C4-2B (cell line): ENCODE results near the gene RBMX.

Experiments
- H3K27ac ChIP-seq: fragments of 450-650 bp; 2 replicates; pipeline ENCODE4 v1.5.1; 2017
- ZFX ChIP-seq: fragments of 450-650 bp; IDR thresholded peaks from 2 replicates; pipeline ENCODE4 v1.6.1; 2017
- TF ChIP-seq, protein P1 (sequence below): fragments of 450-650 bp; conservative IDR thresholded peaks from 2 replicates; pipeline ENCODE4 v1.5.1; 2017; ENCODE audit warnings: mild to moderate bottlenecking

Gene RBMX

DNA sequence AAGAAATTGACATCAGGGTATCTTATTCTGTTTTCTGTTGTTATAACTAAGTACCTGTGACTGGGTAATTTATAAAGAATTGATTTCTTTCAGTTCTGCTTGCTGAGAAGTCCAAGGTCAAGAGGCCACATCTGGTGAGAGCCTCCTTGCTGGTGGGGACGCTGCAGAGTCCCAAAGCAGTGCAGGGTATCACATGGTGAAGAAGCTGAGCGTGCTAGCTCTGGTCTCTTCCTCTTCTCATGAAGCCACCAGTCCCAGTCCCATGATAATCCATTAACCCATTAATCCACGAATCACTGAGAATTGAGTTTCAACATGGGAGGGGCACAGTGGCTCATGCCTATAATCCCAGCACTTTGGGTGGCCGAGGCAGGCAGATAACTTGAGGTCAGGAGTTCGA lies 18.0 kb downstream of the RBMX start:
- TF ChIP-seq, protein P1, sequence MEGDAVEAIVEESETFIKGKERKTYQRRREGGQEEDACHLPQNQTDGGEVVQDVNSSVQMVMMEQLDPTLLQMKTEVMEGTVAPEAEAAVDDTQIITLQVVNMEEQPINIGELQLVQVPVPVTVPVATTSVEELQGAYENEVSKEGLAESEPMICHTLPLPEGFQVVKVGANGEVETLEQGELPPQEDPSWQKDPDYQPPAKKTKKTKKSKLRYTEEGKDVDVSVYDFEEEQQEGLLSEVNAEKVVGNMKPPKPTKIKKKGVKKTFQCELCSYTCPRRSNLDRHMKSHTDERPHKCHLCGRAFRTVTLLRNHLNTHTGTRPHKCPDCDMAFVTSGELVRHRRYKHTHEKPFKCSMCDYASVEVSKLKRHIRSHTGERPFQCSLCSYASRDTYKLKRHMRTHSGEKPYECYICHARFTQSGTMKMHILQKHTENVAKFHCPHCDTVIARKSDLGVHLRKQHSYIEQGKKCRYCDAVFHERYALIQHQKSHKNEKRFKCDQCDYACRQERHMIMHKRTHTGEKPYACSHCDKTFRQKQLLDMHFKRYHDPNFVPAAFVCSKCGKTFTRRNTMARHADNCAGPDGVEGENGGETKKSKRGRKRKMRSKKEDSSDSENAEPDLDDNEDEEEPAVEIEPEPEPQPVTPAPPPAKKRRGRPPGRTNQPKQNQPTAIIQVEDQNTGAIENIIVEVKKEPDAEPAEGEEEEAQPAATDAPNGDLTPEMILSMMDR: no peak
- TF ChIP-seq ZFX: no peak

DNA sequence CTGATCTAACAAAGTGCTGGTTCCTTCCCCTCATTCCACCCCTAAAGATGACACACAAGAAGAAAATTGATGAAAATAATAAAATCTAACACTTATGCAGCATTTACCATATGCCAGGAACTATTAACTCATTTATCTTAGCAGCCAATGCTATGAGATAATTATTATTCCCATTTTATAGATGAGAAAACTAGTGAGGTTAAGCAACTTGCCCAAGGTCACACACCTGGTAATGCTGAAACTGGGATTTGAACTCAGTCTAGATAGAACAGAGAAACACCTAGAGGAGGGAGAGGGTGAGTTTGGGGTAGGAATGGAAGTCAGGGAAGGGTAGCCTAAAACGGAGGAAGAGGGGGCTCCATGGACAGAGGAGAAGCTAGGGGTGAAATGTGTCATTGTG lies 18.6 kb downstream of the RBMX start:
- no peak for TF ChIP-seq ZFX
- TF ChIP-seq, protein P1: no peak
- H3K27ac ChIP-seq: no peak overlapping the region

More for the DNA sequence above, 18.0 kb downstream of the RBMX start:
- no peak overlapping the region for H3K27ac ChIP-seq

DNA sequence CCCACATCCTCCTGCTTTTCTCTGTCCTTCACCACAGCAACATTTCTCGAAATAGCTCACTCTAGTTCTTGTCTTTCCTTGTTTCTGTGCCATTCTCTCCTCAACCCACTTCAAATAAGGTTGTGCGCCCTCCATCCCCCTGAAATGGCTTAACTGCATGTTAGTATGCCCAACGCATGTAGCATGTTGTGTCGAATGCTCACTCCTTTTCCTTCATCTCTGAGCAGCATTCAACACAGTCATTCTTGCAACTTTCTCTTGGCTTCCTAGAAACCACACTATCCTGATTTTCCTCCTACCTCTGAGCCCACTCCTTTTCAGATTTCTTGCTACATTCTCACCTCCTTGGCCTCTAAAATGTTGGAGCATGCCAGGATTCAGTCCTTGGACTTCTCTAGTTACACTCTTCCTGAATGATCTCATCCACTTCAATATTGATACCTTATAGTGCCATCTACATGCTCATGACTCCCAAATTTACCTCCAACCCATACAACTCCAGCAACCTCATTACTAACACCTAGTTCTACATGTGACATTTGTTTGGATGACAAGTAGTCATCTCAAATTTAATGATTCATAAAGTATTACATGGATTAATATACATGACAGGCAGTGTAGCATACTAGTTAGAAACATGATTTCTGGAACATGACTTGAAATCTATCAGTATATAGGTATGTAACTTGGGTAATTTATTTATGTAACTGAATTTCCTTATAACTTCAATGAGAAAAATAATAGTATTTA lies 22.3 kb downstream of the RBMX start:
- TF ChIP-seq, protein P1: no peak
- no peak for TF ChIP-seq ZFX
- H3K27ac ChIP-seq: no peak overlapping the region

DNA sequence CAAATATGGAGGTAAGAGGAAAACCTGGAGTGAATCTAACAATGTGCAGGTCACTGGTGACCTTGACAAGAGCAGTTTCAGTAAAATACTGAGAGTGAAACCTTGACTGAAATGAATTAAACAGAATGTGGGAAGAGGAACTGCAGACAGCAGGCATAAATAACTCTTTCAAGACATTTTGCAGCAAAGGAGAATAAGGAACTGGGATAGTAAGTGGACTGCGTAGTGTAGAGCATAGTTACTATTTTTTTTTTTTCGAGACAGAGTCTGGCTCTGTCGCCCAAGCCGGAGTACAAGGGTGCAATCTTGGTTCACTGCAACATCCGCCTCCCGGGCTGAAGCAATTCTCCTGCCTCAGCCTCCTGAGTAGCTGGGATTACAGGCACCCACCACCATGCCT lies 24.0 kb downstream of the RBMX start:
- no peak overlapping the region for H3K27ac ChIP-seq
- TF ChIP-seq, protein P1: no peak
- TF ChIP-seq ZFX: no peak

DNA sequence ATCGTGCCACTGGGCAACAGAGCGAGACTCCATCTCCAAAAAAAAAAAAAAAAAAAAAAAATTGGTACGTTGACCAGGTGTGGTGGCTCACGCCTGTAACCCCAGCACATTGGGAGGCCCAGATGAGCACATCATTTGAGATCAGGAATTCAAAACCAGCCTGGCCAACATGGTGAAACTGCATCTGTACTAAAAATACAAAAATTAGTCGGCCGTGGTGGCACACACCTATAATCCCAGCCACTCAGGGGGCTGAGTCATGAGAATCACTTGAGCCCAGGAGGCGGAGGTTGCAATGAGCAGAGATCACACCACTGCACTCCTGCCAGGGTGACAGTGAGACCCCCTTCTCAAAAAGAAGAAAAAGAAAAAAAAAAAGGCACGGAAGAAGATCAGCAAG lies 24.5 kb downstream of the RBMX start:
- no peak overlapping the region for H3K27ac ChIP-seq
- no peak for TF ChIP-seq ZFX
- TF ChIP-seq, protein P1: no peak

DNA sequence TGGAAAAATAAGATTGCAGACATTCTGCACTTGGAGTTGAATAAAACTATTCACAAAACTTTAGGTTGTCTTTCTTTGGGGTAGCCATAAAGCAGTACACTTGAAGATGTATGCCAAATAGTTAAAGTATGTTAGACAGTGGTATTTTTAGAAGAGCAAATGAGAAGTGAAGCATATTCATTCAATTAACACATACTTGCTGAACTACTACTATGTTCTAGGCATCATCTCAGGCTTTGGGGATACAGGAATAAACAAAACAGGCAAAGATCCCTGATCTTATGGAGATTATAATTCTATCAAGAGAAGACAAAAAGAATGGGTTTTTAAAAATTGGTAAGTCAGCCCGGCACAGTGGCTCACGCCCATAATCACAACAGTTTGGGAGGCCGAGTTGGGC lies 29.0 kb downstream of the RBMX start:
- TF ChIP-seq, protein P1: no peak
- TF ChIP-seq ZFX: no peak
- H3K27ac ChIP-seq: no peak overlapping the region

DNA sequence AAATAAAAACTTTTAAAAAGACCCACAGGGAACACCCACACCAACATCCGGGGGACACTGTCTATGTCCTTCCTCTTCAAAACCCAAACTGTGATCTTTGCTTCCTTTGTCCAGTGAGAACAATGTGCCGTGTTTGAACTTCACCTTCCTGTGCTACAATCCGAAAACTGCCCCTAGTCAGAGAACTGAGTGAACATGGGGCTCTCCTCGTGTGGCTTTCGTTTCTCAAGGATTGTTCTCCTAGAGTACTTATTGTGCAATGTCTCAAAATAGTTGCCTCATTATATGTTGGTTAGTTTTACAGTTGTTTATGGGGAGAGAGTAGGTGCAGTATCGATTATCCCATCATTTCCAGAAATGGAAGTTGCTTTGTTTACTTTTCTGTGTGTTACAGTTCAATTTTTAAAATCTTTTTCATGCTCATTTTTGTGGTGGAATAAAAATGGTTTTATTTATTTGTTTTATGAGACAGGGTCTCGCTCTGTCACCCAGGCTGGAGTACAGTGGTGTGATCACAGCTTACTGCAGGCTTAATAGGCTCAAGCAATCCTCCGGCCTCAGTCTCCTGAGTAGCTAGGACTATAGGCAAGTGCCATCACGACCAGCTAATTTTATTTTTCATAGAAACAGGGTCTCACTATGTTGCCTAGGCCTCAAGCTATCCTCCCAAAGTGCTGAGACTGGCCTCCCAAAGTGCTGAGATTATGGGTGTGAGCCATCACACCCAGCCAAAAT lies 29.9 kb downstream of the RBMX start:
- no peak overlapping the region for H3K27ac ChIP-seq
- TF ChIP-seq, protein P1: no peak
- TF ChIP-seq ZFX: no peak
